Astrocyte (in vitro differentiated cells and primary cell): Measurements from ENCODE around the gene GOT1. TPM values are rescaled to one million over a fixed set of nuclear protein-coding genes. Genes with fewer than 3 reads are reported as not detected.

Experiments used
- DNase-seq: peaks from one replicate; pipeline ENCODE4 v3.0.0-alpha.2; 2010; ENCODE audit warnings: low read depth
- FAIRE-seq: peaks from 2 replicates; lab custom pipeline; 2011; peaks lifted over from hg19 to GRCh38; lab: Jason Lieb, UNC
- H2AFZ ChIP-seq: 2 replicates; pipeline ENCODE4 v1.6.0; 2012; ENCODE audit warnings: low read depth, low read length, inconsistent platforms
- H3K27ac ChIP-seq: 2 replicates; pipeline ENCODE4 v1.5.1; 2011; ENCODE audit warnings: low read depth, low read length, inconsistent platforms
- H3K27me3 ChIP-seq: 2 replicates; pipeline ENCODE4 v1.6.0; 2011; ENCODE audit warnings: low read length, inconsistent platforms; ENCODE audit not compliant: insufficient read depth
- H3K36me3 ChIP-seq: 2 replicates; pipeline ENCODE4 v1.5.1; 2011; ENCODE audit warnings: low read length, inconsistent platforms; ENCODE audit not compliant: insufficient read depth
- H3K4me1 ChIP-seq: 2 replicates; pipeline ENCODE4 v1.5.1; 2011; ENCODE audit warnings: low read length, inconsistent platforms; ENCODE audit not compliant: insufficient read depth
- H3K4me2 ChIP-seq: 2 replicates; pipeline ENCODE4 v1.6.0; 2012; ENCODE audit warnings: low read length, inconsistent platforms
- H3K4me3 ChIP-seq: 2 replicates; pipeline ENCODE4 v1.5.1; 2011; ENCODE audit warnings: low read depth, mild to moderate bottlenecking, low read length, inconsistent platforms; ENCODE audit not compliant: insufficient read depth
- H3K79me2 ChIP-seq: 2 replicates; pipeline ENCODE4 v1.6.0; 2012; ENCODE audit warnings: mild to moderate bottlenecking, low read length, inconsistent platforms; ENCODE audit not compliant: insufficient read depth
- H3K9ac ChIP-seq: 2 replicates; pipeline ENCODE4 v1.6.0; 2012; ENCODE audit warnings: mild to moderate bottlenecking, low read length, inconsistent platforms
- H3K9me3 ChIP-seq: 2 replicates; pipeline ENCODE4 v1.5.1; 2012; ENCODE audit warnings: low read depth, mild to moderate bottlenecking, low read length, inconsistent platforms; ENCODE audit not compliant: insufficient read depth
- H4K20me1 ChIP-seq: 2 replicates; pipeline ENCODE4 v1.6.0; 2012; ENCODE audit warnings: low read length, inconsistent platforms; ENCODE audit not compliant: insufficient read depth
- H3K27ac Mint-ChIP-seq: one replicate; pipeline ENCODE4 v1.8.0; 2021; ENCODE audit warnings: mild to moderate bottlenecking, mixed read lengths; ENCODE audit not compliant: unreplicated experiment
- H3K27me3 Mint-ChIP-seq: one replicate; pipeline ENCODE4 v1.8.0; 2021; ENCODE audit warnings: low read depth, mixed read lengths; ENCODE audit not compliant: unreplicated experiment
- H3K36me3 Mint-ChIP-seq: one replicate; pipeline ENCODE4 v1.8.0; 2021; ENCODE audit warnings: low read depth, mixed read lengths; ENCODE audit not compliant: unreplicated experiment
- H3K4me1 Mint-ChIP-seq: one replicate; pipeline ENCODE4 v1.8.0; 2021; ENCODE audit warnings: low read depth, mixed read lengths; ENCODE audit not compliant: unreplicated experiment
- H3K4me3 Mint-ChIP-seq: one replicate; pipeline ENCODE4 v1.8.0; 2021; ENCODE audit warnings: mild to moderate bottlenecking, moderate library complexity, mixed read lengths; ENCODE audit not compliant: unreplicated experiment
- H3K9me3 Mint-ChIP-seq: one replicate; pipeline ENCODE4 v1.8.0; 2021; ENCODE audit warnings: mild to moderate bottlenecking, mixed read lengths; ENCODE audit not compliant: unreplicated experiment
- CTCF ChIP-seq: IDR thresholded peaks from 2 replicates; pipeline ENCODE4 v1.5.1; 2011; ENCODE audit warnings: low read depth, mild to moderate bottlenecking, inconsistent platforms, low read length, moderate library complexity; ENCODE audit not compliant: insufficient read depth
- EZH2 ChIP-seq: IDR thresholded peaks from 2 replicates; pipeline ENCODE4 v1.6.1; 2012; ENCODE audit warnings: mild to moderate bottlenecking, low read length, inconsistent platforms; ENCODE audit not compliant: insufficient read depth
- total RNA-seq: library from RNA; stranded (reverse); gene quantifications from 2 replicates; pipeline ENCODE4 v1.2.1, GENCODE V29; 2021

The GOT1 gene
- total RNA-seq, 1 donor from 2014 or later = 46.8 TPM

DNA sequence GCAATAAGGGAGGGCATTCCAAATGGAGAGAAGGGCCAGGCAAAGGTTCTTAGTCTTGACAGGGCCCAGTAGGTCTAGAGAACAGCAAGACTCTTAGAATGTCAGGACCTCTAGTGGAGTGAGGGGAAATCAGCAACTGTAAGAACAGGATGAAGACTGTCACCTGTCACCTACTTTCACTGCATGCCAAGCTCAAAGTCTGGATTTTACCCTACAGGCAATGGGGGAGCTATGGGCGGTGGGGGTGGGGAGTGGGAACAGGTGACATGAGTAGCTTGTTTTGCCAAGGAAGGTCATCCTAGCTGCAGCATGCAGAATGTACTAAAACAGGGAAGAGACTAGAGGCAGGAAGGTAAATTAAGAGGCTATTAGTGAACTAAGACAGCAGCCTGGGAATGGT, 18.3 kb downstream of the GOT1 start:
- no peak overlapping the region for H3K27ac Mint-ChIP-seq
- Histone ChIP-seq H3K4me2 (no peak overlapping the region), H3K79me2 (peaks cover 4% of the 10 kb centered on the region), H3K9ac (no peak overlapping the region), H3K9me3 (no peaks in the 10 kb centered on the region), H3K27ac (no peak overlapping the region), H3K4me3 (no peak overlapping the region), H3K36me3 (peaks cover 2% of the 10 kb centered on the region), H4K20me1 (peaks cover 6% of the 10 kb centered on the region), H2AFZ (no peak overlapping the region), H3K27me3 (no peaks in the 10 kb centered on the region), H3K4me1 (no peaks in the 10 kb centered on the region)
- H3K4me1 Mint-ChIP-seq = no peaks in the 10 kb centered on the region
- DNase-seq (no peak), FAIRE-seq (no peak)
- no peak overlapping the region for H3K4me3 Mint-ChIP-seq
- no peaks in the 10 kb centered on the region for H3K27me3 Mint-ChIP-seq
- TF ChIP-seq EZH2 = no peak
- no peak for TF ChIP-seq CTCF
- H3K36me3 Mint-ChIP-seq = peaks cover 11% of the 10 kb centered on the region
- H3K9me3 Mint-ChIP-seq = peaks cover 2% of the 10 kb centered on the region

GRCh38 chr10:99411546-99411945, 18.9 kb downstream of the GOT1 start:
- H3K4me1 ChIP-seq = no peaks in the 10 kb centered on the region
- peaks cover 2% of the 10 kb centered on the region for H3K36me3 ChIP-seq
- Mint-ChIP-seq H3K27me3 (no peaks in the 10 kb centered on the region), H3K4me3 (no peak overlapping the region), H3K27ac (no peak overlapping the region), H3K36me3 (peaks cover 14% of the 10 kb centered on the region), H3K9me3 (peaks cover 2% of the 10 kb centered on the region), H3K4me1 (no peaks in the 10 kb centered on the region)
- H3K4me3 ChIP-seq = no peak overlapping the region
- no peaks in the 10 kb centered on the region for H3K9me3 ChIP-seq
- no peak overlapping the region for H2AFZ ChIP-seq
- H3K9ac ChIP-seq = no peak overlapping the region
- DNase-seq (no peak), FAIRE-seq (no peak)
- peaks cover 6% of the 10 kb centered on the region for H4K20me1 ChIP-seq
- no peaks in the 10 kb centered on the region for H3K27me3 ChIP-seq
- H3K79me2 ChIP-seq = peaks cover 4% of the 10 kb centered on the region
- no peak overlapping the region for H3K4me2 ChIP-seq
- no peak for TF ChIP-seq CTCF
- no peak for TF ChIP-seq EZH2
- H3K27ac ChIP-seq = no peak overlapping the region

DNA sequence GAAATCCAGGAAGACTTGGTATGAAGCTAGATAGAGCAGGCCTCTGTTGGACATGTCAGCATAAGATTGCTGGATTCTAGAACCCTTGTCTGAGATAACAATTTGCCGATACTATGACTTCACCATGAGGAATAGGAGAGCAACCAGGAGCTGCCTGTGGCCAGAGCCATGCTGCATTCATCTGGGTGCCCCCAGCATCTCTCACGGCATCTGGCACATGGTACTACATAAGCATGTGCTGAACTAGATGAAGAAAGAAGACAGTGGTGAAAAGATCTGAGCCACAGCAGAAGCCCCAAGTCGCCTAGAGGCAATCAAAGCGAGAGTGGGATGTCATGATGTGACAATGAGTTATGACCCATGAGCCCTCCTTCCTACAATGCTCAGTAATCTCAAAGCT, 19.5 kb downstream of the GOT1 start:
- H3K9ac ChIP-seq = no peak overlapping the region
- Mint-ChIP-seq H3K27ac (no peak overlapping the region), H3K27me3 (no peaks in the 10 kb centered on the region), H3K4me1 (no peaks in the 10 kb centered on the region), H3K9me3 (no peaks in the 10 kb centered on the region), H3K36me3 (peaks cover 12% of the 10 kb centered on the region), H3K4me3 (no peak overlapping the region)
- no peaks in the 10 kb centered on the region for H3K27me3 ChIP-seq
- TF ChIP-seq EZH2 (no peak), CTCF (no peak)
- H3K27ac ChIP-seq = no peak overlapping the region
- no peak for FAIRE-seq
- no peak overlapping the region for H2AFZ ChIP-seq
- no peak overlapping the region for H3K4me2 ChIP-seq
- DNase-seq = no peak
- no peaks in the 10 kb centered on the region for H3K9me3 ChIP-seq
- no peaks in the 10 kb centered on the region for H3K4me1 ChIP-seq
- peaks cover 4% of the 10 kb centered on the region for H3K79me2 ChIP-seq
- H3K36me3 ChIP-seq = peaks cover 3% of the 10 kb centered on the region
- peaks cover 6% of the 10 kb centered on the region for H4K20me1 ChIP-seq
- H3K4me3 ChIP-seq = no peak overlapping the region
